NCI-H146 treated with DMSO at 0.1 percent for 48 hours (cell line): ENCODE measurements around the gene CYTIP.

ENCODE experiments used
- DNase-seq: peaks from one replicate; lab custom pipeline; 2025; ENCODE audit not compliant: unreplicated experiment; lab: John Stamatoyannopoulos, UW

Gene CYTIP

DNA sequence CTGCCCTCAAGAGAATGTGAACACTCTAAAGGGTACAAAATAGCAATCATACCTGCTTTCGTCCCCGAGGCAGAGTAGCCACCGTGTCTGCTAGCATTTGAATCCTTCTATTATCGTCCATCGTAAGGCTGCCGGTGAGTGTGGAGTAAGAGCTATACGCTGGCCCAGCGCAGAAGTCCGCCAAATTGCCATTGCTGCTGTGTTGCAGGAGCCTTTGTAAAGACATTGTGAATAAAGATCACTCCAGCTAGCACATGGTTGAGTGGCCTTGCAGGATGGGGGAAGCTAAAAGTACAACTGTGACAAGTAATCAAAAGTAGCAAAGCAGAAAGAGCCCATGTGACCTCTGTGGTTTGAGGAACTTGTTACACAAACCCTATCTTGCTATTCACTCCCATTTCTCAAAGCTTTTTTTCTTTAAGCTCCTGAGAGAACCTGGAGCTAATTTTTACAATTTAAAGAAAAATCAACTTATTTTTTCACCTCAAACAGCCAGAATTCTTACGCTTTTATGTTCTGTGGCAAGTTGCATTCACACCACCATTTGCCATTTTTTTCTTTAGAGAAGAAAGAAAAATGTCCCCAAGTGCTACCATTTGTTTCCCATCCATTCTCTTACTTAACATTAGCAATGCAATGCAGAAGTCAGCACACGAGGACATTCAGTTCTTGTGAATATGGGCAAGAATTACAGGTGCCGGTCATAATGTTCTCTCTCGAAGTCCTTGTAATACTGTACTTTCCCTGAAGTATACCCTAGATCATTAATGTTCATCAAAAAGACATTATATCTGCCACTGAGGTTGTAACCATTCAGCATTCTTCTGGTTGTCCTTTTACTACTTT lies at the start of gene CYTIP:
CYTIP (minus strand) TSS at position 295 of the 846 bp plus-strand sequence; CDS start at position 226, 69 bp downstream.
- no peak for DNase-seq

DNA sequence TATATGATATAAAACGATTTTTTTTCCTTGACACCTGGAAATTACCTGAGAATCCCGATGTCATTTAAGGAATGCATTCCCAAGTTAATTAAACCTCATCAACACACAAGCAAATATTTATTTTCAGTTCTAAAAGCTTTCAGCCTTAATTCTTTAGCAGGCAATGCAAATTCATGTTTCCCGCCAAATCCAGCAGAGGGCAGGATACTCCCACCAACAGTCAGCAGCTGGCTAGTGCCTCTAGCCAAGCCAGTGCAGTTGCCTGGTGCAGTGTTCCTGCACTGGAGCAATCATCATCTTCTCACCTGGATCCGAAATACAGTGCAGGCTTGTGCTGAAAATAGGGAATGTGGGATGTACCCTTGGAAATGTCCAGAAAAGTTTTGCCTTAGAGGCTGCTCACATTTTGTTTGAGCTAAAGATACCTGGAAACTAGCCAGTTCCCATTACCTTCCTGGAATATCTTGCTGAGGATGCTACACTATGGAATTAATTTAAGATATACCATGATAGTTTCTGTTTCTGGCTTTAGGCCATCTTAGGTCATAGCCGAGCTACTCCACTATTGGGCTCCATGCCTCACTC lies 48.4 kb upstream of the CYTIP start:
- peak; percentile 23 for DNase-seq

DNA sequence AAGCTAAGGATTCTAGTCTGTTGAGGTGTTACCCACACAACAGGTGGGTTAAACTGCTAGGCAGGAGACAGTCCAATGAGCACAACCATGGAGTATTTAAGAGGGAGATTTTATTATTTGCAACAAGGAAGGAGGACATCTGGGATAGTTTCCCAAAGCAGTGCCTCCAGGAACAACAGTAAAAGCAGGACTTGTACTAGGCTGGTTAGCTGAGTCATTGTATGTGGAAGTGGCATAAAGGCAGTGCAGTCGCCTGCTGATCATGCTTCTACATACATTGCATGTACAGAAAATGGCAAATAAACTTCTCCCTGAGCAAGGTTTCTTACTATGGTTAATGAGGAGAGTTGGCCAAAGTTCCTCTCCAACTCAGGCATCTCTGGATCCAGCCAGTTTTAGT lies 46.1 kb upstream of the CYTIP start:
- DNase-seq: no peak

DNA sequence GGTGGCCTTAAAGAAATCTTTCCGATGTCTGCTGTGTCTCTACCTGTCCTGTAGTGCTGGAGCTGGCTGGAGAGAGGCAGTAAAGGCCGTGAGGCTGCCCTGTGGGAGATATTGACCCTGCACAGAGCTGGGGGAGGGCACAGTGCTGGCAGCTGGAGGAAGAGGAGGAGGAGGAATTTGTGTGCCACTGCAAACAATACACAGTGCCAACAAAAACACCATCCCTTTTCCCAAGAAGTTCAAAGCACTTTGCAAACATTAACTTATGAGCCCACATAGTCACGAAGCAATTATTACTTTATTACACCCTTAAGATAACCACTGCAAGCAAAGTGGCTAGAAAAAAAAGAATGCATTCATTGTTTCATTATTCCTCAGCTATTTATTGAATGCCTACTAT lies 45.0 kb upstream of the CYTIP start:
- no peak for DNase-seq

DNA sequence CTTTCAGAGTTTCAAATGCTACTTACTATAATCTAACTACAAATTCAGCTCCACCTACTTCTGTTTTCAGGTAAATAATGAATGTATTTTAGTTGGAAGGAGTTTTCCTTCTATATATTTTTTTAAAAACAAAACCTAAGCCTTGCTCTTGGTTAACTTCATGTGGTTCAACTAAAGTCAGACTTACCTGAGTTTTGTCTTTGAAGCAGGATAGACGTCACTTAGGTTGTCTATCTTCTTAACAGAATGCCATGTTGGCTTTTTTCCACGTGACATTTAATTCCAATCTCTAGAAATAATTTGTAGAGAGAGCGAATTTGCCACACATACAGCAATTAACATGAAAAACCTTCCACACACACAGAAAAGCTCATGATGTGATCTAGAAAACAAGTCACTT lies 43.9 kb upstream of the CYTIP start:
- DNase-seq: no peak

DNA sequence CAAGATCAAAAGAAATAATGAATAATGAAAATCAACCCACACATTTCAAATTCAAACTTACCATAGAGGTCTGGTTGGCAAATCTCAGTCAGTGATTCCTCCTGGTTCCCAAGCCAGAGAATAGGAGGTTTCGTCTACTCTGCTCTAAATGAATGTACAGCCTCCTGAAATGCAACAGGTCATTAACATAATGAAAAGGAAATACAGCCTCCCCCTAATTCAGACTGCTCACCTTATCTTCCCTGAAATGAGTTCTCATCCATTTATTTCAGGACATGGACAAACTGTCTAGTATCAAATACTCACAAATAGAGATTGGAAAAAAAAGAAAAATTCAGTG lies 43.4 kb upstream of the CYTIP start:
- DNase-seq: no peak

DNA sequence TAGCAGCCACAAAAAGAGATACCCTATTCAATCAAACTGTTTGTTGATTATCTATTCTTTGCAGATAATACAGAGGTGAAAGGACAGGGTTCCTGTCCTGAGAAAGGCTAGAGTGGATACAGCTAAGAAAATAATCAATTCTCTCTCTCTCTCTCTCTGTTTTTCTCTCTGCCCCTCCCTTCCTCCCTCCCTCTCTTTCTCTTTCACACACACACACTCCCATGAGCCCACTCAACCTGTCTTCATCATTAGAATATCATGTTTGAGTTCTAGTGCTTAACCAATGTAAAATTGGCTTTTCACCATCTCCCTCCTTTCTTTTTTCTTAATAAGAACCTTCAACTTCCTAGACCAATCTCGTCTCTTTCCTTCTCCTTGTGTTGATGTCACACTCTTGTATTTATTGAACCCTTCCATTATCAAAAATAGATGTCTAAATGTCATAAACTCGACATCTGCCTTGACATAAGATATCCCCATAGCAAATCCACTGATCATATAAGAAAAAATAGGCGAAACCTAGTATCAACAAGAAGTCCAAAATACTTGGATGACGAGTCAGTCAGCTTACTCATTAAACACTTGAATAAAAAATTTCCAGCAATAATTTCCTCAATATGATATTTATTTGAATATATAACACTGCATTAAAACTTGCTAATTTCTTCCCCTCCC lies 42.8 kb upstream of the CYTIP start:
- no peak for DNase-seq

DNA sequence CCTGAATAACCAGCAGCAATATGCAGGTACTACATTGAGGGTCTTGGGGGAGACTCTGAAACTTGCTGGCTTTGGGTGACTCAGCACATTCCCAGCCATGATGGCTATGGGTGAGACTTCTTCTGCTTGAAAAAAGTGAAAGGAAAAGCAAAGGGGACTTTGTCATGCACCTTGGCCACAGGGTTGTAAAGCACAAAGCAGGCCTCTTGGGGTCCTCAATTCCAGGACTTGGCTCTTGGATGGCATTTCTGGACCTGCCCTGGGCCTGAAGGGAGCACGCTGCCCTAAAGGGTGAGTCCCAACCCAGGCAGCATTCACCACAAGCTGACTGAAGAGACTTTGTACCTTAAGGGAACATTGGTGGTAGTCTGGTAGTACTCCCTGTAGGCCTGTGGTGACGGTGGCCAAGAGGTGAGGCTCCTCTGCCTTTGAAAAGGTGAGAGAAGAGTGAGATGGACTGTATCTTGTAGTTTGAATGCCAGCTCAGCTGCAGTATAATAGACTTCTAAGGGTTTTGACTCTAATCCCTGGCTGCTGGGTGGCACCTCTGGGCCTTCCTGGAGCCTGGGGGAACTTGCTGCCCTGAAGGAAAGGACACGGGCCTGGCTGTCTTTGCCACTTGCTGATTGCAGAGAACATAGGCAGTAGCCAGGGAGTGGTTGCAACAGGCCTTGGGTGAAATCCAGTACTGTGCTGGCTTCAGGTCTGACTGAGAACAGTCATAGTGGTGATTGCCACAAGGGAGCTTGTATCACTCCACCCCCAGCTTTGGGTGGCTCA lies 36.5 kb upstream of the CYTIP start:
- no peak for DNase-seq

DNA sequence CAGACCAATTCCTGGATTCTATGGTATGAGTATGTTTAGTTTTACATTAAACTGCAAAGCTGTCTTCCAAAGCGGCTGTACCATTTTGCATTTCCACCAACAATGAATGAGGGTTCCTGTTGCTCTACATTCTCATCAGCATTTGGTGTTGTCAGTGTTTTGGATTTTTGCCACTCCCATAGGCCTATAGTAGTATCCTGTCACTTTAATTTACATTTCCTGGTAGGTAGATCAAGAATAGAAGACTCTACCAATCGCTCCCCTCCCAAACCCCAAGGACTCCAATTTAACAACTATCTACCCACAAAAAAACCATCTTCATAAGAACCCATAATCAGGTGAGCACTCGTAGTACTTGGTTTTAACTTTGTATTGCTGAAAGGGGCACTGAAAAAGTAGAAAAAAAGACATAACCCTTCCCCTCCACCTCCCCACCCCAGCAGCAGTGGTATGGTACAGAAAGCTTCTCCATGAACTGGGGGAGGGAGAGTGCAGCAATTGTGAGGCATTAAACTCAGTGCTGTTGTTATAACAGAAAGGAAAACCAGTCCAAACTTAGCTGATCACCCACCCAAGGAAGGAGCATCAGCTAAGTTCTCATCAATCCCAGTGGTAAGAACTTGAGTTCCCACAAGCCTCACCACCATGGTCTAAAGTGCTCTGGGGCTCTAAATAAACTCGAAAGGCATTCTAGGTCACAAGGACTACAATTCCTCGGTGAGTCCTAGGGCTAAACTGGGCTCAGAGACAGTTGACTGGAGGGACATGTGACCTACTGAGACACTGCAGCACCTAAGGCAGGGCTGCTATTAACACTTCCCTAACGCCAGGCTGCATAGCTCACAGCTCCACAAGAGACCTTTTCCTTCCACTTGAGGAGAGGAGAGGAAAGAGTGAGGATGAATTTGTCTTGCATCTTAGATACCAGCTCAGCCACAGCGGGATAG lies 35.5 kb upstream of the CYTIP start:
- DNase-seq: no peak

DNA sequence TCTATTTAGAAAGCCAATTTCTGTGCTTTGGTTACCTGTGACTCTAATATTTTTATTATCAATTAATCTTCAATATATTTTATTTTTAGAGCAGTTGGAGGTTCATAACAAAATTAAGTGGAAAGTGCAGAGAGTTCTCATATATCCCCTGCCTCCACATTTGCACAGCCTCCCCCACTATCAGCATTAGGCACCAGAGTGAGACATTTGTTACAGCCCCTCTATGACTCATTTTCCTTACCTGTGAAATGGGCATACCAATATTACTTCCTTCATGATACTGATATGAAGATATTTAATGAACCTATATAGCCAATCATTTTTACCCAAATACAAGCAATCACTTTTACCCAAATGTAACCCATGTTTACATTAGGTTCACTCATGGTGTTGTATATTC lies 34.0 kb upstream of the CYTIP start:
- no peak for DNase-seq

DNA sequence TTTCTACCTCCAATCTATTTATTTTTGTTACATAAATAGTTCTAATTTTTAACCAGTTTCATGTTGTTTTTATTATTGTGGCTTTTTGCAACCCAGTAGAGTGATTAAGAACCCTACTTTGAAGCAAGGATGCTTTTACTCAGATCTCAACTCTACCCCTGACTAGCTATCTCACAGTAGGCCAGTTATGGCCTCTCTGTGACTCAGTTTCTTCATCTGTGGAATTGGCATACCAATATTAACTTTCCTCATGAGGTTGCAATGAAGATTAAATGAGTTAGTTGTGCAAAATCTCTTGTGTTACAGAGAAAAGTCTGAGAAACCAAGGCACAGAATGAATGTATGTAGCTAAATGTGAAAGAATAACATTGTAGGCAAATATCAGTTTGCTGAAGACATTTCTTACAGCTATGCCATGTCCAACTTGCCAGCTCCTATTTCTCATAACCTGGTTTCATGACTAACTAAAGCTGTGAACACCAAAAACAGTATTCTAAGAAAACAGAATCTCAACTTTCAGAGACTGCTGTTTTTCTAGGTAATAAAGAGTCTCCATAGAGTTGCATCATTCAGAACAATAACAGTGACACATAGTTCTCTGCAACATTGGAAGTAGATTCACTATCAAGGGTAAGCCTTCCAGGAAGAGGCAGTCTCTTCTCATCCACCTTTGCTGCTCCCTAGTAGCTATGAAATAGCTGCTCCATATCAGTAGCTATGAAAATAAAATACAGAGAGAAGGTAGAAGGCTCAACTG lies 33.2 kb upstream of the CYTIP start:
- DNase-seq: no peak

DNA sequence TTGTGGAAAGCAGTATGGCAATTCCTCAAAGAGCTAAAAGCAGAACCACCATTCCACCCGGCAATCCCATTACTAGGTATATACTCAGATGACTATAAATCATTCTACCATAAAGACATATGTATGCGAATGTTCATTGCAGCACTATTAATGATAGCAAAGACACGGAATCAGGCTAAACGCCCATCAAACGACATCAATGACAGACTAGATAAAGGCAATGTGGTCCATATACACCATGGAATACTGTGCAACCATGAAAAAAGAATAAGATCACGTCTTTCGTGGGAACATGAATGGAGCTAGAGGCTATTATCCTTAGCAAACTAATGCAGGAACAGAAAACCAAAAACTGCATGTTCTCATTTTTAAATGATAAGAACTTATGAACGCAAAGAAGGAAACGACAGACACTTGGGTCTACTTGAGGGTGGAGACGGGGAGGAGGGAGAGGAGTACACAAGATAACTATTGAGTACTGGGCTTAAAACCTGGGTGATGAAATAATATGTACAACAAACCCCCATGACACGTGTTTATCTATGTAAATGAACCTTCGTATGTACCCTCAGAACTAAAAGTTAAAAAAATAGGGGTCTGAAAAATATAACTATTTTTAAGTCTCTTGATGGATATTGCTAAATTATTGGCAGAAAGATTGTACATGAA lies 32.0 kb upstream of the CYTIP start:
- DNase-seq: no peak

DNA sequence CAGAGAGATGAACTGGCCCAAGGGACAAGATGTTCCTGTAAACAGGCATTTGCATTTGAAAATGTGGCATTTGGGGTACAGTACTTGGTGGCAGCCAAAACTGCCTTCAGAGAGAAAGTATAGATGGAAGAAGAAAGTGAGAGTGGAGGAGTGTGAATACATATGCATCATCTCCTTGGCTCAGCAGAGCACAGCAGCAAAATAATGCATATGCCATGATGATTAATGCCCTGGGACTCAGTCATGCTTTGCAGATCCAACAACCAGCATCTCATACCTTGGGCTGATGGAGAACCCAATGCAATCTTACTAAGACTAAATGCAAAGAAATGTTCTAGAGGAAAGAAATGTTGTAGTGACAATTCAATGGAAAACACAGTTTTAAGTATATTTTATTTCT lies 29.7 kb upstream of the CYTIP start:
- DNase-seq: no peak

DNA sequence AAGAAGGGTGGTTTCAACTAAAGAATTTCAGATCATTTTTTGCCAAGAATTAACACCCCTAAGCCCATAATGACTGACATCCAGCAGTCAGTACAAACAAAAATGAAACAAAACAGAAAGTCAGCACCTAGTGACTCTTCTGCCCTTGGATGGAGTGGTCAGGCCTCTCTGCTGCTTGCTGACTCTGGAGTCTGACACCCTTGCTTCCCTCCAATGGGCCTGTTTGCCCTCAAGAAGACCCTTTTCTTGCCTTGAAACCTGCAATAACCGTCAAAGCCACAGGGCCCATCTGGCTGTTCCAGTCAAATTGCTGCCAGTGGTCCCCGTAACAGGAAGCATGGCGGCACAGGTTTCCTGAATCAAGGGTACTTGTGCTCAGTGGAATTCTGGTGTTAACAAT lies 27.2 kb upstream of the CYTIP start:
- no peak for DNase-seq

DNA sequence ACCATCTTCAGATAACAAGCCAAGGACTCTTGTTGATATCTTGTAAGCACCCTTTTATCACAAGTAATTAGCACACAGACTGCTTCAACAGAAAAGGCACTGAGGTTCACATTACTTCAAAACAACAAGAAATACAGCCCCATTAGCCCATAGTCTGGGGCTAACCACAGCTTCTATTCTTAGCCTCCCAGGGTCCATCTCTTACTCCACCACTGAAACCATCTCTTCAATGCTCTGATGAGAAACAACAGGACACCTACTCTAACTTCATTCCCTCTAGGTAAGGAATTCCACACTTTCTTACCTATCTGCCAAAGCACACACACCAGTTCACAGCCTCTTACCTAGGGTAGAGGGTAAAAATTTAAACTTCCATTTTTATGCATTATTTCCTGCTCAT lies 26.4 kb upstream of the CYTIP start:
- DNase-seq: no peak

DNA sequence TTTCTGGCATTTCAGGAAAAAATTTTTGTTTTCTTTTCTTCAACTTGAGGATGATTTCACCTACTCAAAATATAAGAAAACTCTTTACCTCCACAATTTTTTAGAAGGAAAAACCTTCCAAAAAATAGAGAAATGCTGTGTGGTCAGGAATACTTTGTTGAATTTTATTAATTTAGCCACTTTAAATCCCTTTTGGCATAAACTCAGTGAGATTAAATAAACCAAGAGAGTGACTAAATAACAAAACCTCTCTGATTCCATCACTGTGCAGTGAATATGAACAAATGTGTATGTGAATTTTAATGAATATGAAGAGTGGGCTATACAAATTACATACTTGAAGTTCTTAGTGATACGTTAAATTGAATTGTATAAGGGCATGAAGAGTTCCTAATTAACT lies 25.8 kb upstream of the CYTIP start:
- DNase-seq: no peak

DNA sequence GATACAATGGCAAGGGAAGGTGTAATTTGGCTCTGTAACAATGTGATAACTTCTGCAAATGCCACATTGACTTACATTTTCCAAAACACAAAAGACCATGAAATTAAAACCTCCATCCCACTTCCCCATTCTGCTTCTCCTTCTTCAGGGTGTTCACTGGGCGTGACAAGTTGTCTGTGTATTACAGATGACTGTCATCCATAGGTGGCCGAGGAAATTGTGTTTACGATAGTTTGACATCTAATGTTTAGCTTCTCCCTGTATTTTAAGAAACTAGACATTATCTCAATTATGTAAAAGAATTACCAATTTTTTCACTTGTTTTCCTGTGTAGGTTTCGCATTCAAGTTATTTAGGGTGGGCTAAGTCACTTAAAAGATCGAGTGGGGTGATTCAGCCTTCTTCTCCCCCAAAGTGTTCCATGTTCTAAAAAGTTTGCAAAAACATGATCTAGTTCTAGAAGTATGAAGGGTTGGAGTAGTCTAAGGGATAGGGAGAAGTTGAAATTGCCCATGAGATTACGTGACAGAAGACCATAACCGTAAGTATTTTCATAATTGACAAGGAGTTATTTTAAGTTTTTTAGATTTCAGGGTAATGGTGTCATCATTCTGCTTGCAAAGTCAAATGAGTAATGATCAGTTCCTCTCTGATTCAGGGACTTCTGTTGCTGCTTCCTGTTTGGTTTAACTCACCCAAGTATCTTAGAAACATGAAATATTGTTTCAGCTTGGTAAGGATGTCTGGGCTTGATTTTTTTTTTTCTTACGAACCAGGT lies 25.2 kb upstream of the CYTIP start:
- no peak for DNase-seq

DNA sequence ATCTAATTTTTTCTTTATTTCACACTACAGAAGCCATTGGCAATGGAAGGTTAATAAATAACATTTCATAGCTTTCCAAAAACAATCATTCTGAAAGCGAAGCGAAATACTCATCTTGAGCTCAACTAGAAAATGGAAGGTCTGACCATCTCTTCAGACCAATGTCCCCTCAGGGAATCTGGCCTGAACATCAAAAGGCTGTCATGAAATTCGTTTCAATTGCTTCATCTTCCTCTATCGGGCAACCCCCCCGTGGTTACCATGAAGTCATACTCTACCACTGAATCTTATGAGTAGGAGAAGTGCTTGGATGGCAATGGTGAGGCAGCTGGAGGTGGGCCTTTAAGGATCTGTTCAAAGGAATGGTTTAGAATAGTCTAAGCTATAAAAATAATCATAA lies 22.9 kb upstream of the CYTIP start:
- DNase-seq: no peak
